HG03097 (cell line): ENCODE measurements around the gene CDC45.

Experiments used
- ATAC-seq: cut with Tn5 transposase; IDR thresholded peaks from one replicate; pipeline ENCODE4 v1.9.1; 2021; ENCODE audit not compliant: unreplicated experiment, low FRiP score

Gene CDC45

GRCh38 chr22:19466126-19466716 is 13.5 kb upstream of the CDC45 start:
- no peak for ATAC-seq

GRCh38 chr22:19466848-19467752 is 12.6 kb upstream of the CDC45 start:
- no peak for ATAC-seq

GRCh38 chr22:19467912-19468311 is 11.8 kb upstream of the CDC45 start:
- ATAC-seq = no peak

GRCh38 chr22:19469421-19469820 is 10.3 kb upstream of the CDC45 start:
- ATAC-seq = no peak

- no peak for ATAC-seq
These were observed 9.7 kb upstream of the CDC45 start for GRCh38 chr22:19470010-19470409.

GRCh38 chr22:19471572-19471971 is 8.1 kb upstream of the CDC45 start:
- no peak for ATAC-seq

- ATAC-seq = no peak
These were observed 7.5 kb upstream of the CDC45 start for GRCh38 chr22:19472233-19472632.

- ATAC-seq = no peak
These were observed 6.1 kb upstream of the CDC45 start for GRCh38 chr22:19473578-19473977.

GRCh38 chr22:19476023-19476422 is 3.7 kb upstream of the CDC45 start:
- no peak for ATAC-seq

GRCh38 chr22:19477321-19478044 is 2.2 kb upstream of the CDC45 start:
- ATAC-seq = no peak

GRCh38 chr22:19478045-19478900 is 1.4 kb upstream of the CDC45 start:
- ATAC-seq = no peak

GRCh38 chr22:19478901-19479354 is 792 bp upstream of the CDC45 start, which contains the start of gene UFD1:
UFD1 (minus strand) TSS chr22:19479193; CDS start chr22:19479085, 108 bp downstream.
- peak; percentile 33 for ATAC-seq

- ATAC-seq = no peak
These were observed 451 bp downstream of the CDC45 start for GRCh38 chr22:19480173-19480568.

GRCh38 chr22:19480789-19481188 is 1.1 kb downstream of the CDC45 start:
- ATAC-seq = no peak

- ATAC-seq = no peak
These were observed 2.6 kb downstream of the CDC45 start for GRCh38 chr22:19482297-19482696.

GRCh38 chr22:19483481-19484244 is 3.9 kb downstream of the CDC45 start:
- ATAC-seq = no peak

- no peak for ATAC-seq
These were observed 8.6 kb downstream of the CDC45 start for GRCh38 chr22:19488285-19488684.

- ATAC-seq = no peak
These were observed 9.4 kb downstream of the CDC45 start for GRCh38 chr22:19488884-19489843.
